ENCODE results near the gene HOXC13. TPM values are rescaled to one million over a fixed set of nuclear protein-coding genes. Genes with fewer than 3 reads are reported as not detected.

Gene HOXC13
- total RNA-seq, 1 experiment from 2014 or later: 7.5 TPM

- no peak for DNase-seq (ENCODE audit: low spot score)
These were observed 16.6 kb downstream of the HOXC13 start for GRCh38 chr12:53955036-53955775.

- no peak for DNase-seq (ENCODE audit: low spot score)
These were observed 17.2 kb downstream of the HOXC13 start for GRCh38 chr12:53955776-53956250.

- no peak for DNase-seq (ENCODE audit: low spot score)
These were observed 17.7 kb downstream of the HOXC13 start for GRCh38 chr12:53956251-53956887.

GRCh38 chr12:53956914-53957536, 18.4 kb downstream of the HOXC13 start:
- no peak for DNase-seq (ENCODE audit: low spot score)

- no peak for DNase-seq (ENCODE audit: low spot score)
These were observed 19.5 kb downstream of the HOXC13 start for GRCh38 chr12:53958128-53958527.

GRCh38 chr12:53959314-53959713, 20.7 kb downstream of the HOXC13 start:
- no peak for DNase-seq (ENCODE audit: low spot score)

- DNase-seq (ENCODE audit: low spot score): no peak
These were observed 21.8 kb downstream of the HOXC13 start for GRCh38 chr12:53960187-53961024.

- DNase-seq (ENCODE audit: low spot score): no peak
These were observed 22.6 kb downstream of the HOXC13 start for GRCh38 chr12:53961025-53961761.

- DNase-seq (ENCODE audit: low spot score): no peak
These were observed 24.4 kb downstream of the HOXC13 start for GRCh38 chr12:53963005-53963404.

GRCh38 chr12:53963434-53964314, 25.0 kb downstream of the HOXC13 start:
- no peak for DNase-seq (ENCODE audit: low spot score)

- DNase-seq (ENCODE audit: low spot score): no peak
These were observed 25.7 kb downstream of the HOXC13 start for GRCh38 chr12:53964315-53964713.

GRCh38 chr12:53965281-53966084, 26.9 kb downstream of the HOXC13 start:
- DNase-seq (ENCODE audit: low spot score): peak; percentile 40

GRCh38 chr12:53966085-53966384, 27.4 kb downstream of the HOXC13 start:
- peak; percentile 26 for DNase-seq (ENCODE audit: low spot score)

- DNase-seq (ENCODE audit: low spot score): no peak
These were observed 27.9 kb downstream of the HOXC13 start for GRCh38 chr12:53966385-53967133.

GRCh38 chr12:53967421-53967925, 28.8 kb downstream of the HOXC13 start:
- DNase-seq (ENCODE audit: low spot score): peak; percentile 69

- DNase-seq (ENCODE audit: low spot score): peak; percentile 25
These were observed 29.8 kb downstream of the HOXC13 start for GRCh38 chr12:53968214-53969127.

- DNase-seq (ENCODE audit: low spot score): no peak
These were observed 31.1 kb downstream of the HOXC13 start for GRCh38 chr12:53969588-53970259.
